ENCODE results near the gene PADI1. TPM values are rescaled to one million over a fixed set of nuclear protein-coding genes. Genes with fewer than 3 reads are reported as not detected.

Gene PADI1
- total and polyA plus RNA-seq, 2 experiments from 2014 or later = not detected

DNA sequence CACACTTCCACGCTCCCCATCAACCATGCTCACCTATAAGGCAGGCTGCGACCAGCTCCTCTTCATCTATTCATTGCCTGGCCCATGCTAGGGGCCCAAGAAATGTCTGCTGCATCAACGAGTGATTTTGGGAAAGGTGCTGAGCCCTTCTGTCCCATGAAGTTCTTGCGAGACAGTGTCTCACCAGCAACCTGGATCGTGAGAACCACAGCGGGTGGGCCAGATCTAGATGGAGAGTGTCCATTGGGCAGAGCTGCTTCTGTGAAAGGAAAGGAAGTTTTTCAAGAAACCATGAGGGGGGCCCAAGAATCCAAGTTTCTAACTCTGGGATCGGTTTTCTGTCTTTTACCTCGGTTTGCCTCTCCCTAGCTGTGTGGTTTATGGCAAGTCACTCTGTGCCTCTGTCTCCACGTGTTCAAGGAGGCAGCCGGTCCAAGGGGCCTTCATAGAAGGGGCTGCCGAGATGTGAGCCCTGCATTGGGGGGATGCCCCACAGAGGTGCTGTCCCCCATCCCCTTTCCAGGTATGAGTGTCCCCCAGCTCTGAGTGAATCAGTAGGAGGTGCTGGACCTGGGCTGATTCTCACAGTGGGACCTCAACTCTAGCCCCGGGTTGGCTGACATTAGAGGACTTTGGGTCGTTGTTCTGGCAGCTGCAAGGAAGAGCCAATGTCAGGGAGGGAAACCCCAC lies 8.3 kb upstream of the PADI1 start:
- Histone ChIP-seq H3K27ac (no peak overlapping the region), H3K27me3 (no peaks in the 10 kb centered on the region), H3K79me2 (no peaks in the 10 kb centered on the region), H3K36me3 (replicated peaks; ENCODE audit: insufficient read depth, low read depth) (no peaks in the 10 kb centered on the region), H3K9me3 (ENCODE audit: low read depth) (no peaks in the 10 kb centered on the region), H3K4me2 (no peak overlapping the region), H3K9me2 (replicated peaks; ENCODE audit: insufficient read depth) (no peaks in the 10 kb centered on the region), H3K4me1 (ENCODE audit: insufficient read depth) (peaks cover 7% of the 10 kb centered on the region), H4K20me1 (ENCODE audit: insufficient read depth, poor library complexity, severe bottlenecking) (no peaks in the 10 kb centered on the region), H3K4me3 (no peak overlapping the region), H2AFZ (no peak overlapping the region)
- WGBS (ENCODE audit: low lambda C conversion rate, missing lambda C conversion rate) = 93% methylated on average over 13 of the region's 13 CpGs
- DNase-seq (ENCODE audit: low spot score) = no peak
- TF ChIP-seq, protein P1, sequence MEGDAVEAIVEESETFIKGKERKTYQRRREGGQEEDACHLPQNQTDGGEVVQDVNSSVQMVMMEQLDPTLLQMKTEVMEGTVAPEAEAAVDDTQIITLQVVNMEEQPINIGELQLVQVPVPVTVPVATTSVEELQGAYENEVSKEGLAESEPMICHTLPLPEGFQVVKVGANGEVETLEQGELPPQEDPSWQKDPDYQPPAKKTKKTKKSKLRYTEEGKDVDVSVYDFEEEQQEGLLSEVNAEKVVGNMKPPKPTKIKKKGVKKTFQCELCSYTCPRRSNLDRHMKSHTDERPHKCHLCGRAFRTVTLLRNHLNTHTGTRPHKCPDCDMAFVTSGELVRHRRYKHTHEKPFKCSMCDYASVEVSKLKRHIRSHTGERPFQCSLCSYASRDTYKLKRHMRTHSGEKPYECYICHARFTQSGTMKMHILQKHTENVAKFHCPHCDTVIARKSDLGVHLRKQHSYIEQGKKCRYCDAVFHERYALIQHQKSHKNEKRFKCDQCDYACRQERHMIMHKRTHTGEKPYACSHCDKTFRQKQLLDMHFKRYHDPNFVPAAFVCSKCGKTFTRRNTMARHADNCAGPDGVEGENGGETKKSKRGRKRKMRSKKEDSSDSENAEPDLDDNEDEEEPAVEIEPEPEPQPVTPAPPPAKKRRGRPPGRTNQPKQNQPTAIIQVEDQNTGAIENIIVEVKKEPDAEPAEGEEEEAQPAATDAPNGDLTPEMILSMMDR (IDR thresholded peaks at IDR 0.05; ENCODE audit: poor library complexity) = no peak
- TF ChIP-seq EZH2phosphoT487 (IDR thresholded peaks at IDR 0.05; ENCODE audit: low read depth, severe bottlenecking, unreplicated experiment) (no peak), EZH2 (IDR thresholded peaks at IDR 0.05; ENCODE audit: borderline replicate concordance) (no peak)

DNA sequence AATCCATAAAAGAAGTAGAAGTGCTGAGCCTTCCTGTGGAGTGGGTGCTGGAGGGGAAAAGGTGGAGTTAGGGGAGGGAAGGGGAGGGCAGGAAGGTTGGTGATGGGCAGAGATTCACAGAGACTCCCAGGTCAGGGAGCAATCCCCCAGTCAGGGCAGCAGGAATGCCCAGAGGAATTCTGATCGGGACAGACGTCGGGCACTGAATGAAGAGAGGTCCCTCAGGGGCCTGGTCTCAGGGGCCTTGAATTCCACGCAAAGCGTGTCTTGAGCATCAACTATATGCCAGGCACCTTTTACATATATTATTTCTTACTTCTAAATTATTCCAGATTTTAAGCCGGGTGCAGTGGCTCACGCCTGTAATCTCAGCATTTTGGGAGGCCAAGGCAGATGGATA lies 7.2 kb upstream of the PADI1 start:
- Histone ChIP-seq H3K4me3 (no peak overlapping the region), H2AFZ (no peak overlapping the region)
- 97% methylated on average over 7 of the region's 7 CpGs for WGBS (ENCODE audit: low lambda C conversion rate, missing lambda C conversion rate)

DNA sequence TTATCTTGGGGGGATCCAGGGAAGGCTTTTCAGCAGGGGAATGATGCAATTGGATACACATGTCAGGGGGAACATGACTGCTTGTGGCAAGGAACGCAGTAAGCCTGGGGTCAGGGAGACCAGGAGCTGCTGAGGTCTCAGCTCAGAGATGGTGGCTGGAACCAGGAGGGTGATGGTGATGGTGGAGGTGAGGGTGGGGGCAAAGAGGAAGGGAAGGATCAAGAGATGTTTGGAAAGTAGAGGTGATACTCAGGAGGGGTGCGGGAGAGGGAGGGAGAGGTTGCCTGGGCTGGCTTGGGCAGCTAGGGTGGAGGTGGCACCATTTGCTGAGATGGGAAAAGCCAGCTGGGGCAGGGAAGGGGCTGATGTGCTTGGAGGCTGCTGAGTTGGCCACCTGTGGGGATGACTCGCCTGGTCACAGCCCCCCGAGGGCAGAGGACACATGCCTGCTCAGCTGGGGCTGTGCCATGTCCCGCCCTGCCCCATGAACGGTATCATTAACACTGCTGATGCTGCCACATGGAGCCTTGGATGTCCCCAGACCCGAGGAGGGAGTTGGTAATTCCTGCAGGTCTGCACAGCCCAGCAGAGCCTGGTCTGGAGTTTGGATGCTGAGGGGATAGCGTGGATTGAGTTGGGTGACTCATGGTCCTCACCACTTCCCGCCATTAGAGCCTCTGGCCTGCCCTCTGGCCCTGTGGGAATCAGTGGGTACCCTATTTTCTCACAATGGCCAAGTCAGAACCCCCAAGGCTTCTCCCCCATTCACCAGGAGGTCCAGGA lies 6.3 kb upstream of the PADI1 start:
- Histone ChIP-seq H3K27ac (no peak overlapping the region), H3K4me3 (no peak overlapping the region), H4K20me1 (ENCODE audit: insufficient read depth, poor library complexity, severe bottlenecking) (no peaks in the 10 kb centered on the region), H2AFZ (no peak overlapping the region), H3K36me3 (replicated peaks; ENCODE audit: insufficient read depth, low read depth) (no peaks in the 10 kb centered on the region), H3K9me3 (ENCODE audit: low read depth) (no peaks in the 10 kb centered on the region), H3K27me3 (no peaks in the 10 kb centered on the region), H3K79me2 (no peaks in the 10 kb centered on the region), H3K9me2 (replicated peaks; ENCODE audit: insufficient read depth) (no peaks in the 10 kb centered on the region), H3K4me1 (ENCODE audit: insufficient read depth) (peaks cover 10% of the 10 kb centered on the region), H3K4me2 (no peak overlapping the region)
- WGBS (ENCODE audit: low lambda C conversion rate, missing lambda C conversion rate) = 90% methylated on average over 9 of the region's 9 CpGs
- DNase-seq (ENCODE audit: low spot score) = no peak
- no peak for TF ChIP-seq EZH2 (IDR thresholded peaks at IDR 0.05; ENCODE audit: borderline replicate concordance)
- no peak for TF ChIP-seq EZH2phosphoT487 (IDR thresholded peaks at IDR 0.05; ENCODE audit: low read depth, severe bottlenecking, unreplicated experiment)
- TF ChIP-seq, protein P1 (IDR thresholded peaks at IDR 0.05; ENCODE audit: poor library complexity) = no peak

More for the DNA sequence above, 7.2 kb upstream of the PADI1 start:
- Histone ChIP-seq H3K9me3 (ENCODE audit: low read depth) (no peaks in the 10 kb centered on the region), H3K36me3 (replicated peaks; ENCODE audit: insufficient read depth, low read depth) (no peaks in the 10 kb centered on the region), H3K4me2 (no peak overlapping the region), H4K20me1 (ENCODE audit: insufficient read depth, poor library complexity, severe bottlenecking) (no peaks in the 10 kb centered on the region), H3K79me2 (no peaks in the 10 kb centered on the region), H3K27ac (no peak overlapping the region), H3K27me3 (no peaks in the 10 kb centered on the region), H3K4me1 (ENCODE audit: insufficient read depth) (peaks cover 10% of the 10 kb centered on the region), H3K9me2 (replicated peaks; ENCODE audit: insufficient read depth) (no peaks in the 10 kb centered on the region)
- DNase-seq (ENCODE audit: low spot score) = no peak
- TF ChIP-seq EZH2 (IDR thresholded peaks at IDR 0.05; ENCODE audit: borderline replicate concordance) (no peak), EZH2phosphoT487 (IDR thresholded peaks at IDR 0.05; ENCODE audit: low read depth, severe bottlenecking, unreplicated experiment) (no peak)
- TF ChIP-seq, protein P1 (IDR thresholded peaks at IDR 0.05; ENCODE audit: poor library complexity) = no peak
